Retinal pigment epithelial cell (primary cell): ENCODE measurements around the gene DEFB124.
"Not testable (repeated sequence)": the region's sequence is repeated elsewhere in the genome, so short reads cannot be mapped to it uniquely, and the experiment has no call there.

Source experiments
- DNase-seq: peaks from one replicate; pipeline ENCODE4 v3.0.0-alpha.2; 2010; ENCODE audit warnings: low read depth
- H3K4me3 ChIP-seq: 2 replicates; pipeline ENCODE4 v1.5.1; 2011; ENCODE audit warnings: mild to moderate bottlenecking, low read length, control low read depth, moderate library complexity
- TF ChIP-seq, protein P1 (sequence below): conservative IDR thresholded peaks from 2 replicates; pipeline ENCODE4 v1.5.1; 2011; ENCODE audit warnings: low read depth, low read length, control low read depth, inconsistent platforms

The DEFB124 gene, protein sequence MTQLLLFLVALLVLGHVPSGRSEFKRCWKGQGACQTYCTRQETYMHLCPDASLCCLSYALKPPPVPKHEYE

GRCh38 chr20:31474758-31475427, at the start of gene DEFB124, which contains the start of gene REM1:
TSS of gene DEFB124 (minus strand) at chr20:31475127. CDS start at chr20:31473013, 2,114 bp downstream.
TSS of gene REM1 (plus strand) at chr20:31475288. CDS start at chr20:31476446, 1,158 bp downstream.
- TF ChIP-seq, protein P1, sequence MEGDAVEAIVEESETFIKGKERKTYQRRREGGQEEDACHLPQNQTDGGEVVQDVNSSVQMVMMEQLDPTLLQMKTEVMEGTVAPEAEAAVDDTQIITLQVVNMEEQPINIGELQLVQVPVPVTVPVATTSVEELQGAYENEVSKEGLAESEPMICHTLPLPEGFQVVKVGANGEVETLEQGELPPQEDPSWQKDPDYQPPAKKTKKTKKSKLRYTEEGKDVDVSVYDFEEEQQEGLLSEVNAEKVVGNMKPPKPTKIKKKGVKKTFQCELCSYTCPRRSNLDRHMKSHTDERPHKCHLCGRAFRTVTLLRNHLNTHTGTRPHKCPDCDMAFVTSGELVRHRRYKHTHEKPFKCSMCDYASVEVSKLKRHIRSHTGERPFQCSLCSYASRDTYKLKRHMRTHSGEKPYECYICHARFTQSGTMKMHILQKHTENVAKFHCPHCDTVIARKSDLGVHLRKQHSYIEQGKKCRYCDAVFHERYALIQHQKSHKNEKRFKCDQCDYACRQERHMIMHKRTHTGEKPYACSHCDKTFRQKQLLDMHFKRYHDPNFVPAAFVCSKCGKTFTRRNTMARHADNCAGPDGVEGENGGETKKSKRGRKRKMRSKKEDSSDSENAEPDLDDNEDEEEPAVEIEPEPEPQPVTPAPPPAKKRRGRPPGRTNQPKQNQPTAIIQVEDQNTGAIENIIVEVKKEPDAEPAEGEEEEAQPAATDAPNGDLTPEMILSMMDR = no peak
- no peak for DNase-seq
- no peak within 1 kb of the TSS for H3K4me3 ChIP-seq

GRCh38 chr20:31523361-31524283, 48.7 kb upstream of the DEFB124 start:
- H3K4me3 ChIP-seq = no peak overlapping the region
- TF ChIP-seq, protein P1 = no peak
- peak; percentile 29 for DNase-seq

DNA sequence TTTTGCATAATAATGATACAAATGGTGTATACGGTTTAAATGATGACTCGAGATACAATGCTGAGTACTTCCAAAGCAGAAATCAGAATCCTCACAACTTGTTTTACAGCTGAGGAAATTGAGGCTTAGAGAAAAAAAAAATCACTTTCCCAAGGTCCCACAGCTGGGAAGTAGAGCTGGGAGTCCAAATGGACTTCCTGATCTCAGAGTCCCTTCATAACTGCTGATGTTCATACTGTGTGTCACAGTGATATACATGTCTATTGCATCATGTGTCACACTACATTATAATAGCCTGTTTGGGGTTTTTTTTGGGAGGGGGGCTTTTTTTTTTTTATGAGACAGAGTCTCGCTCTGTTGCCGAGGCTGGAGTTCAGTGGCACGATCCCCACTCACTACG, 47.8 kb upstream of the DEFB124 start:
- DNase-seq = no peak
- TF ChIP-seq, protein P1 = no peak
- H3K4me3 ChIP-seq = no peak overlapping the region

DNA sequence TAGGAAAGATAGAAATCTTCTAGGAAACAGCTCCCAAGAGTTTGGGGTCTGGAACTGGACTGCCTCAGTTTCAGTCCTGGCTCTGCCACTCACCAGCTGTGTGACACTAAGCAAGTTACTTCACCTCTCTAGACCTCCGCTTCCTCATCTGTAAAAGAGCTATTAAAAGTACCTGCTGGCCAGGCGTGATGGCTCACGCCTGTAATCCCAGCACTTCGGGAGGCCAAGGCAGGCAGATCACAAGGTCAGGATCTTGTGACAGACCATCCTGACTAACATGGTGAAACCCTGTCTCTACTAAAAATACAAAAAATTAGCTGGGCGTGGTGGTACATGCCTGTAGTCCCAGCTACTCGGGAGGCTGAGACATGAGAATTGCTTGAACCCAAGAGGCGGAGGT, 46.3 kb upstream of the DEFB124 start:
- not testable (repeated sequence) for DNase-seq, H3K4me3 ChIP-seq

GRCh38 chr20:31517373-31517772, 42.4 kb upstream of the DEFB124 start:
- TF ChIP-seq, protein P1 = peak; percentile 45
- peak; percentile 28 for DNase-seq
- H3K4me3 ChIP-seq = no peak overlapping the region

DNA sequence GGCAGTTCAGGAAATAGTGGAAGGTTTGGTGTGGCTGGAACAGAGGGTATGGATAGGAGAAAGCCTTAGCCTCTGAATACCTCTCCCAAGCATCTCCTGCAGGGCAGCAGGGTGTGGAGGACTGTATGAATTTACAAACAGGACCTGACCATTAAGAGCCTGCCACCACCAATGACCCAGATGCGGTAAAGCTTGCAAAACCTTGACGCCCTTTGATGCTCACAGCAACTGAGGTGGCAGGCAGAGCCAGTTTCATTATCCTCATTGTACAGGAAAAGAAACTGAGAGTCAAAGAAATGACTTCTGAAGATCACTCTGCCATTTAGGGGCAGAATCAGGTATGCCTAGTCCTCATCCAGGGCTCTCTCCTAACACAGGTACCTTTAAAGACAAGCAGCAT, 41.7 kb upstream of the DEFB124 start:
- no peak for DNase-seq
- TF ChIP-seq, protein P1 = no peak
- no peak overlapping the region for H3K4me3 ChIP-seq

DNA sequence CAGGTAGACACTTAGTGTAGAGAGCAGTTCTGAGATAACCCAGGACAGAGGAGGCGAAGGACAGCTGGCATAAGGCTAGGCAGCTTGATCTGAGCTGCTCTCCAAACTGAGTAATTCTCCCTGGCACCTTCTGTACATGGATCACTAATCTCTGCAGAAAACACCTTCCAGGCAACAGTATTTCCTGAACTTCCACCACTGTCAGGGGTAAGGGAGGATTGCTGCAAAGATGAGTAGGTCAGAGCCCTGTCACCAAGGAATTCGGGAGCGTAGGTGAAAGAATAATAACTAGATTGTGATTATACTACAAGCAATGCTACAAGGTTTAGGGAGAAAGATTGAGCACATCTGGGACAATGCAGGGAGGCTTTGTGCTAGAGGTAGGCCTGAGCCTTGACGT, 41.2 kb upstream of the DEFB124 start:
- TF ChIP-seq, protein P1 = no peak
- no peak for DNase-seq
- peak overlapping the region; percentile 92 for H3K4me3 ChIP-seq
